AG09309 (cell line): ENCODE data around the gene RASA4B.
A peak's percentile ranks its signal among the peaks of the same experiment; 100 is the strongest.
"Not testable (repeated sequence)": the region's sequence is repeated elsewhere in the genome, so short reads cannot be mapped to it uniquely, and the experiment has no call there.

Experiments
- DNase-seq: peaks from one replicate; pipeline ENCODE4 v3.0.0-alpha.2; 2010; ENCODE audit warnings: low read depth
- H3K4me3 ChIP-seq: 2 replicates; pipeline ENCODE4 v1.5.1; 2011; ENCODE audit warnings: mild to moderate bottlenecking, low read depth, low read length, moderate library complexity; ENCODE audit not compliant: control insufficient read depth
- TF ChIP-seq, protein P1 (sequence below): IDR thresholded peaks from 2 replicates; pipeline ENCODE4 v1.5.1; 2011; ENCODE audit warnings: mild to moderate bottlenecking, low read depth, low read length, inconsistent platforms; ENCODE audit not compliant: insufficient read depth, control insufficient read depth; ENCODE audit errors: missing control alignments

RASA4B gene

DNA sequence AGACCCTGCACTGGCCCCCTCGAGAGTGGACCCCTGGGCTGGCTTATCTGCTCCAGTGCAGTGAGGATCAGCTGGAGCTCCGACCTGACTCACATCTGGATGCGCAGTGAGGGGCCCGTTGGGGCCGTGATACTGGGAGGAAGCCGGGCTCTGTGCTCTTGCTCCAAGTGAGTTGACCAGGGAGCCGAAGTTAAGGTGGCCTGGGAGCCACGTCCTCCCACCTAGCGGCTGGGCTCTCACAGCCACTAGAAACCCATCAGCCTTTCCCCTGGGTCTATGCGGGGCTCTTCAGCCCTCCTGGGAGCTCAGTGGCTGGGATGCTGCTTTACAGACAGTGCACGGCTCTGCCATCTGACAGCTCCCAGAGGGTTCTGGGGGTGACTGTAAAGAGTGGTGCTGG lies 62.0 kb downstream of the RASA4B start:
- no peak for DNase-seq
- TF ChIP-seq, protein P1, sequence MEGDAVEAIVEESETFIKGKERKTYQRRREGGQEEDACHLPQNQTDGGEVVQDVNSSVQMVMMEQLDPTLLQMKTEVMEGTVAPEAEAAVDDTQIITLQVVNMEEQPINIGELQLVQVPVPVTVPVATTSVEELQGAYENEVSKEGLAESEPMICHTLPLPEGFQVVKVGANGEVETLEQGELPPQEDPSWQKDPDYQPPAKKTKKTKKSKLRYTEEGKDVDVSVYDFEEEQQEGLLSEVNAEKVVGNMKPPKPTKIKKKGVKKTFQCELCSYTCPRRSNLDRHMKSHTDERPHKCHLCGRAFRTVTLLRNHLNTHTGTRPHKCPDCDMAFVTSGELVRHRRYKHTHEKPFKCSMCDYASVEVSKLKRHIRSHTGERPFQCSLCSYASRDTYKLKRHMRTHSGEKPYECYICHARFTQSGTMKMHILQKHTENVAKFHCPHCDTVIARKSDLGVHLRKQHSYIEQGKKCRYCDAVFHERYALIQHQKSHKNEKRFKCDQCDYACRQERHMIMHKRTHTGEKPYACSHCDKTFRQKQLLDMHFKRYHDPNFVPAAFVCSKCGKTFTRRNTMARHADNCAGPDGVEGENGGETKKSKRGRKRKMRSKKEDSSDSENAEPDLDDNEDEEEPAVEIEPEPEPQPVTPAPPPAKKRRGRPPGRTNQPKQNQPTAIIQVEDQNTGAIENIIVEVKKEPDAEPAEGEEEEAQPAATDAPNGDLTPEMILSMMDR: no peak
- H3K4me3 ChIP-seq: no peak overlapping the region

DNA sequence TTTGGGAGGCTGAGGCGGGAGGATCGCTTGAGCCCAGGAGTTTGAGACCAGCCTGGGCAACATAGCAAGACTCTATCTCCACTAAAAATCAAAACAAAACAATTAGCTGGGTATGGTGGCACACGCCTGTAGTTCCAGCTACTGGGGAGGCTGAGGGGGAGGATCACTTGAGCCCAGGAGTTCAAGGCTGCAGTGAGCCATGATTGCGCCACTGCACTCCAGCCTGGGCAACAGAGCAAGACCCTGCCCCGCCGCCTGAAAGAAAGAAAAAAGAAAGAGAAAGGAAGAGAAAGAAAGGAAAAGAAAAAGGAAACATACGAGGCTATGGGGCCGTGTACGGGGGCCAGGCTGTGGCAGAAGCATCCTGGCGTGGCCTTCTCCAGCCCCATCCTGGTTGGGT lies 62.6 kb downstream of the RASA4B start:
- not testable (repeated sequence) for H3K4me3 ChIP-seq, DNase-seq

DNA sequence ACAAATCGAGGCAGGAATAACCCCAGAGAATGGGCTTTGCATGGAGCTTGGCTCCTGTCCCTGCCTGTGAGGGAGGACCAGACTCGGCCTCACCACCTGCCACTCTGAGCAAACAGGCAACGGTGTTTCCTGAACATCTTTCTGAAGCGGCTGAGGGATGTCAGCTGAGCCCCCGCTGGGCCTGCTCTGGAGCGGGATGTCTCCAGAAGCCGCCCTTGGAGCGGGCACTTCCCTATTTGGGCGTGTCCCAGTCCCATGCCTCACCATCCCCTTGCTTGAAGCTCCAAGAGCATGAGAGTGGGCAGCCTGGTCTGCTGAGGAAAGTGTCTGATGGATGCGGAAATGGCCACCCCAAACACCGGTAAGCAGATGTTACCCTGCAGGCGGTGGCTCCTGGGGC lies 63.1 kb downstream of the RASA4B start:
- TF ChIP-seq, protein P1: no peak
- no peak for DNase-seq
- H3K4me3 ChIP-seq: no peak overlapping the region

DNA sequence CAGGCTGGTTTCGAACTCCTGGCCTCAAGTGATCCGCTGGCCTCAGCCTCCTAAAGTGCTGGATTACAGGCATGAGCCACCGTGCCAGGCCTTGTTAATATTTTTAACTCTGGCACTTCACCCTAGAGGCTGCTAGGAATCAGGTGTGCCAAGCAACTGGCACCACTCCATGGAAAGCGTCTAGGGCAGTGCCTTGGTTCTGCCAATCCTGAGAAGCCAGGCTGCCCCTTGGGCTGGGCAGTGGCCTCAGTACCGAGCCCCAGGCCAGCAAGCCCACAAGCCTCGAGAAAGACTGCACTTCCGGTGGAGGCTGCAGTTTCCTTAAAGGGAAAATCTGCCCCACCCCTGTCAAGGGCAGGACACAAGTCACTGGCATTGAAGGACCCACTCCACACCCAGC lies 64.3 kb downstream of the RASA4B start:
- H3K4me3 ChIP-seq: no peak overlapping the region
- DNase-seq: no peak
- TF ChIP-seq, protein P1: no peak

DNA sequence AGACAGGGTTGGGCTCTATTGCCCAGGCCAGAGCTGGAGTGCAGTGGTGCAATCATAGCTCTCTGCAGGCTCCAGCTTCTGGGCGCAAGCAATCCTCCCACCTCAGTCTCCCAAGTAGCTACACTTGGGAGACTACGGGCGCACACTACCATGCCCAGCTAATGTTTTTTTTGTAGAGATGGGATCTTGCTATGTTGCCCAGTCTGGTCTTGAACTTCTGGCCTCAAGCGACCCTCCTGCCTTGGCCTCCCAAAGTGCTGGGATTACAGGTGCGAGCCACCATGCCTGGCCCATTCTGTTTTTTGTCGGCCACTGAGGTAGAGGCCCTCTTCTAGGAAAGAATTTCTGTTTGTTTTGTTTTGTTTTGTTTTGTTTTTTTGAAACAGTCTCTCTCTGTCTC lies 65.1 kb downstream of the RASA4B start:
- H3K4me3 ChIP-seq: no peak overlapping the region
- TF ChIP-seq, protein P1: no peak
- DNase-seq: no peak

DNA sequence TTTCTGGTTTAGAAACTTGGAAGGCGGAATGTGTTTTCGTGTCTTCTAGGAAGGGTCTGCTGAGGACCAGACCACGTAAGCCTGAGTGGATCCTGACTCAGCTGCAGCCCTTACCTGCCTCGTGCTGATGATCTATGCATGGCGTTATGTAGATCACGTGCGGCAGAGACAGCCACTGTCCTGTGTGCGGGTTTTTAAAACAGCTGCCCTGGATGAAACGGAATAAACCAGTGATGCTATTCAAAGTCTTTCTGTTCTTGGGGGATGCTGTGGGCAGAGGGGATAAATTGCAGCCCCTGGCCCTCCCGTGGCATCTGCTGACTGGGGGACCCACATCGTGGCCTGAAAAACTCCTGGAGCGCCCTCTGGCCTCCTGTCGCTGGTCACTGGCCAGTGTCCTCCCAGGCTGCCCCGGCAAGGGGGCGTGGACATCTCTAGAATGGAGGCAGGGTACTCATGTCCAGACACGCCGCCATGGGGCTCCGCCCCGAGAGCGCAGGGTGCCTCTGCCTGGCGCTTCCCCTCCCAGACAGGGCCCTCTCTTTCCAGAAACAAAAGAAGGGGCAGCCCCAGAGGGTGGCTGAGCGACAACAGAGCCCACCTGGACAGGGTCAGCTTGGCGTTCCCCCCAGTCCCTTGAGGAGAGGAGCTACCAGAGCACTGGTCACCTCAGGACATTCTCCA lies 66.1 kb downstream of the RASA4B start:
- no peak overlapping the region for H3K4me3 ChIP-seq
- no peak for DNase-seq
- TF ChIP-seq, protein P1: no peak

DNA sequence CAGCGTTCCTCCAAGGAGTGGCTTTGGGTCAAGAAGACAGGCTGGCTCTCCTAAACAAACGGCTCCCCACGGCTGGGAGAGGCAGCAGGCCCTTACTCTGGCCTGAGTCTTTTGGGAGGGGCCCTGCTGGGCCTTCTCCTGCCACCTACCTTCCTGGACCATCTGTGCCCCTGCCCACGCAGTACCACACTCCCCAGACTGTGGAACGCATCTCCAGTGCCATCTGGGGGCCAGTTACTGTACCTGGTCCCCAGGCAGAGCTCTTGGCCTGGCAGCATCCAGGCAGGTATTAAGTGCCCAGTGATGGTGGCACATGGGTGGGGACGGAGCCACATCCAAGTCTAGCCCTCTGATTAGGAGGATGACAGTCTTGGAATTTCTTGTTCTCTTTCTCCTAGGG lies 67.3 kb downstream of the RASA4B start:
- H3K4me3 ChIP-seq: no peak overlapping the region
- TF ChIP-seq, protein P1: peak; percentile 28
- no peak for DNase-seq
